ENCODE measurements around the gene TAF8.

Gene TAF8

GRCh38 chr6:42135161-42135560 is 84.8 kb downstream of the TAF8 start:
- no peak for TF ChIP-seq CTCF (IDR thresholded peaks at IDR 0.05)
- H3K36me3 Mint-ChIP-seq (ENCODE audit: low read depth): peaks cover 4% of the 10 kb centered on the region
- peaks cover 4% of the 10 kb centered on the region for H3K9me3 Mint-ChIP-seq
- no peak overlapping the region for H3K27ac Mint-ChIP-seq
- DNase-seq: no peak
- no peak overlapping the region for H3K4me3 Mint-ChIP-seq
- H3K4me1 Mint-ChIP-seq: peaks cover 39% of the 10 kb centered on the region
- peaks cover 7% of the 10 kb centered on the region for H3K27me3 Mint-ChIP-seq (ENCODE audit: low read depth, poor library complexity)

- Mint-ChIP-seq H3K4me1 (peaks cover 45% of the 10 kb centered on the region), H3K36me3 (ENCODE audit: low read depth) (peaks cover 4% of the 10 kb centered on the region), H3K4me3 (no peak overlapping the region), H3K9me3 (peaks cover 4% of the 10 kb centered on the region), H3K27ac (no peak overlapping the region), H3K27me3 (ENCODE audit: low read depth, poor library complexity) (peaks cover 11% of the 10 kb centered on the region)
- no peak for TF ChIP-seq CTCF (IDR thresholded peaks at IDR 0.05)
- DNase-seq: no peak
Measured at GRCh38 chr6:42135722-42136121, 85.4 kb downstream of the TAF8 start.

- Mint-ChIP-seq H3K27ac (peak overlapping the region; percentile 70), H3K27me3 (ENCODE audit: low read depth, poor library complexity) (peaks cover 16% of the 10 kb centered on the region), H3K4me1 (peaks cover 54% of the 10 kb centered on the region), H3K9me3 (peaks cover 2% of the 10 kb centered on the region), H3K36me3 (ENCODE audit: low read depth) (peaks cover 2% of the 10 kb centered on the region), H3K4me3 (peak overlapping the region; percentile 70)
- TF ChIP-seq CTCF (IDR thresholded peaks at IDR 0.05): peak; percentile 41
- DNase-seq: peak; percentile 62
Measured at GRCh38 chr6:42136508-42137193, 86.3 kb downstream of the TAF8 start.

Measured in nephron progenitor cell (in vitro differentiated cells).